A673 (cell line): ENCODE measurements around the gene CENPF. TPM values are rescaled to one million over a fixed set of nuclear protein-coding genes. Genes with fewer than 3 reads are reported as not detected.

Experiments
- BruUV-seq: library from RNA; stranded (reverse); fragments of 400-500 nt; replicated peaks from 2 replicates; lab custom pipeline; 2021; lab: Mats Ljungman, UMichigan
- CTCF ChIA-PET: fragments of 300-600 bp; sonication (Branson Sonifier 250); formaldehyde crosslinking; loops from one replicate; lab custom pipeline; 2022; ENCODE audit warnings: antibody characterized with exemption; lab: Charles Lee
- POLR2A ChIA-PET: fragments of 300-600 bp; sonication (Branson Sonifier 250); formaldehyde crosslinking; loops from one replicate; lab custom pipeline; 2022; ENCODE audit warnings: antibody characterized with exemption; ENCODE audit not compliant: low non-redundant PET; lab: Charles Lee
- DNase-seq: peaks from one replicate; pipeline ENCODE4 v3.0.0-alpha.2; 2015; ENCODE audit warnings: low spot score
- H3K27ac ChIP-seq: fragments of 200-600 bp; sonication (generic); 2 replicates; pipeline ENCODE4 v1.5.1; 2016; ENCODE audit warnings: mixed run types, low read depth, mild to moderate bottlenecking, mixed read lengths, antibody characterized with exemption, low read length; ENCODE audit not compliant: poor library complexity, severe bottlenecking
- H3K27me3 ChIP-seq: fragments of 200-600 bp; sonication (generic); replicated peaks from 2 replicates; pipeline ENCODE4 v1.6.1; 2017; ENCODE audit warnings: mixed run types, low read depth, mild to moderate bottlenecking, mixed read lengths, antibody characterized with exemption, low read length; ENCODE audit not compliant: insufficient read depth, poor library complexity
- H3K36me3 ChIP-seq: fragments of 200-600 bp; sonication (generic); 2 replicates; pipeline ENCODE4 v1.6.1; 2016; ENCODE audit warnings: mixed run types, mild to moderate bottlenecking, mixed read lengths, antibody characterized with exemption, low read length; ENCODE audit not compliant: insufficient read depth, poor library complexity, severe bottlenecking
- H3K4me1 ChIP-seq: fragments of 200-600 bp; sonication (generic); 2 replicates; pipeline ENCODE4 v1.6.1; 2017; ENCODE audit warnings: mixed run types, mild to moderate bottlenecking, mixed read lengths, antibody characterized with exemption, low read length; ENCODE audit not compliant: insufficient read depth, poor library complexity, severe bottlenecking
- H3K4me3 ChIP-seq: fragments of 200-600 bp; sonication (generic); 2 replicates; pipeline ENCODE4 v1.5.1; 2016; ENCODE audit warnings: low read depth, mixed run types, mild to moderate bottlenecking, mixed read lengths, low read length; ENCODE audit not compliant: poor library complexity, severe bottlenecking
- H3K9me3 ChIP-seq: fragments of 200-600 bp; sonication (generic); 2 replicates; pipeline ENCODE4 v1.6.1; 2016; ENCODE audit warnings: mixed run types, low read depth, mild to moderate bottlenecking, mixed read lengths, antibody characterized with exemption, low read length; ENCODE audit not compliant: poor library complexity, severe bottlenecking
- CTCF ChIP-seq: fragments of 300-800, 200-600 bp; sonication (generic); conservative IDR thresholded peaks from 2 replicates; pipeline ENCODE4 v1.5.1; 2017; ENCODE audit warnings: low read depth, mild to moderate bottlenecking, antibody characterized with exemption, low read length, moderate library complexity, mixed read lengths
- EZH2 ChIP-seq: fragments of 200-600 bp; sonication (generic); IDR thresholded peaks from 2 replicates; pipeline ENCODE4 v1.6.1; 2017; ENCODE audit warnings: borderline replicate concordance, low read depth, mild to moderate bottlenecking, mixed read lengths, antibody characterized with exemption, low read length; ENCODE audit not compliant: poor library complexity, severe bottlenecking
- intact Hi-C: fragments of 100-400 bp; cut with micrococcal nuclease; formaldehyde crosslinking; loops from one replicate; pipeline ENCODE4 v1.10.0; 2022; ENCODE audit not compliant: unreplicated experiment
- total RNA-seq: library from RNA; stranded (reverse); gene quantifications from 2 replicates; pipeline ENCODE4 v1.2.3, GENCODE V29; 2021

Gene CENPF
- total RNA-seq, 1 experiment from 2014 or later, result 273 TPM

GRCh38 chr1:214583824-214584554 lies 19.0 kb upstream of the CENPF start:
- ChIA-PET POLR2A (interaction anchor here (0.9 kb wide), 1 partner anchor 126 kb away, joined by 7 read pairs; no protein-coding TSS in a partner anchor), CTCF (interaction anchor here (1.2 to 4.0 kb wide), 2 partner anchors 33 to 251 kb away, joined by 6 to 62 read pairs; partner anchors contain the start of gene PTPN14)
- intact Hi-C loops, result loop anchor here (2.0 to 5.0 kb wide), 2 partner anchors 182 to 195 kb away; no protein-coding TSS in a partner anchor
- H3K4me1 ChIP-seq, result peaks cover 47% of the 10 kb centered on the region
- H3K9me3 ChIP-seq, result no peaks in the 10 kb centered on the region
- no peak for DNase-seq
- no peaks in the 10 kb centered on the region for H3K36me3 ChIP-seq
- TF ChIP-seq CTCF (no peak), EZH2 (no peak)
- H3K4me3 ChIP-seq, result no peak overlapping the region
- no TSS peak for BruUV-seq
- H3K27me3 ChIP-seq, result no peaks in the 10 kb centered on the region
- peak overlapping the region; percentile 42 for H3K27ac ChIP-seq

GRCh38 chr1:214584805-214585766 lies 17.9 kb upstream of the CENPF start:
- intact Hi-C loops, result loop anchor here (1.0 to 5.0 kb wide), 5 partner anchors 183 to 373 kb away; no protein-coding TSS in a partner anchor
- H3K27ac ChIP-seq, result peak overlapping the region; percentile 42

More at GRCh38 chr1:214584805-214585766, 17.9 kb upstream of the CENPF start:
- Histone ChIP-seq H3K4me3 (no peak overlapping the region), H3K9me3 (no peaks in the 10 kb centered on the region), H3K36me3 (no peaks in the 10 kb centered on the region), H3K27me3 (no peaks in the 10 kb centered on the region), H3K4me1 (peaks cover 43% of the 10 kb centered on the region)
- TF ChIP-seq EZH2, result no peak
- TF ChIP-seq CTCF, result peak; percentile 82
- ChIA-PET CTCF (interaction anchor here (0.7 to 4.0 kb wide), 5 partner anchors 34 to 252 kb away, joined by 3 to 62 read pairs (median 6); partner anchors contain the start of gene PTPN14), POLR2A (no interaction called here)
- no TSS peak for BruUV-seq
- peak; percentile 80 for DNase-seq
